Mucosa of gallbladder (tissue), 1 donor: ENCODE results near the gene NFKB2. TPM values are rescaled to one million over a fixed set of nuclear protein-coding genes. Genes with fewer than 3 reads are reported as not detected.

Source experiments
- DNase-seq: peaks from one replicate; pipeline ENCODE4 v3.0.0-alpha.2; 2020; ENCODE audit warnings: low spot score
- total RNA-seq: library from RNA; stranded (reverse); gene quantifications from one replicate; pipeline ENCODE4 v1.2.1, GENCODE V29; 2021
- donor health status: DM: no; HTN: no; CAD: no.

NFKB2 gene
- total RNA-seq, 1 donor from 2014 or later = 42.2 TPM

DNA sequence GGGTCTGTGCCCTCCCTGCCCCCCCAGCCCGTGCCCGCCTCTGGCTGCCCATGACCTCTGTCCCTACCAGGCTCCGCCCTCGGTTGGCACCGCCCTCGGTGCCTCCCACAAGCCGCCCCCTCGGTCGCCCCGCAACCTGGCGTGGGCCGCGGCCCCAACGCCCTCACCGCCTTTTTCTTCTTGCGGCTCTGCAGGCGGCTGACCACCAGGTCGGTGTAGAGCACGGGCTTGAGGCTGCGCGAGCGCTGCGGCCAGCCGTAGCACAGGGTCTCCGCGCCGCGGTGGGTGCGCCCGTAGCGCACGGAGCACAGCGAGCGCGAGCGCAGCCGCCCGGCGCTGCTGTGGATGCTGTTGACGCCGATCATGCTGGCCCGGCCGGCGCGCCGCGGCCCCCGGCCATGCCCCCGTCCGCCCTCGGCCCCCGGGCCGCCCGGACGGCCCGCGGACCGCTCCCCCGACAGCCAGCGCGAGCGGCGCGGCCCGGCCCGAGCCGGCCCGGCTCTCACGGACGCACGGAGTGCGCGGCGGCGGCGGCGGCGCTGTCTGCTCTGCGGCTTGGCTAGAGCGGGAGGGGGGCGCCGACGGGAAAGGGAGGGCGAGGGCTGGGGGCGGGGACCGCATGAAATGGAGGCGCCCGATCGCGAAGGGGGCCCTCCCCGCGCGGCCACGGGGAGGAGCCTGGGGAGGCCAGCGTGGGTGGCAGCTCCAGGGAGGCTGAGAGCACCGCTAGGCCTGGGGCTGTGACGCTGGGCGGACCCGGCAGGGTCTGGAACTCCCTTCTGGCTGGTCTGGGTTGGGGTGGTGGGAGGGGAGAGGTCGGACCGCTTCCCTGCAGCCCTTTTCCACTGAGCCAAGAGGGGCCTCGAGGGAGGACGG lies 13.5 kb downstream of the NFKB2 start:
- DNase-seq = no peak

DNA sequence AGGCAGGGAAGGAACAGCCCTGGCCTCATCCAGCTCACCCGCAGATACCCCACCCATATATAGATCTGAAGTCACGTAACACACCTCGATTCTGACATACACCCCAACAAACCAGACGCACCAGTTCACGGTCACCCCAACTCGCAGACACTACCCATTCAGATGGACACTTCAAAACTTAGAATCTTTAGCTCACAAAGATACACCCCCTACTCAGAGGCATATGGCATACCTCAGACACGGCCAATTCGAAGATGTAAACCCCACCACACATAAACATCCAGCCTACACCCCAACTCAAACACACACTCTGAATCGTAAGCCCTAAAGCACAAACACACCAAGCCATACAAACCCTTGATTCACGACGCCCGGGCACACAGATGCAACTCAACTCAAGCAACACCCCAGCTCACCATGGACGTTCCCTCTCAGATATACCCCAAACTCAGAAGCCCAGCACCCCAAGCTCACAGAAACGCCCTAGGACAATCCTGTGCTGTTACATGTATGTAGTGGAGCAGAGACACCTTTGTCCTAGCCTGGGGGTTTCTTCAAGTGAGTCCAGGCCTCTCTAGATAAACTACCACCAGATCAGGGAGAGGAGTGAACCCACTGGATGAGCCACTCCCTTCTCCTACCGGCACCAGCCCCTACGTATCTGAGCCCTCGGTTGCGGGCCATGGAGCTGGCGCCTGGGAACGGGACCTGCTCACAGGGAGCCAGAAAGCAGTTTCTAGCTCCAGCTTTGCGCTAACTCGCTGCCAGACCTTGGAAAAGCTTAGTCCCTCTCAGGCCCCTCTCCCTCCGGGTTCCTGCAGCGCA lies 14.3 kb downstream of the NFKB2 start:
- no peak for DNase-seq

DNA sequence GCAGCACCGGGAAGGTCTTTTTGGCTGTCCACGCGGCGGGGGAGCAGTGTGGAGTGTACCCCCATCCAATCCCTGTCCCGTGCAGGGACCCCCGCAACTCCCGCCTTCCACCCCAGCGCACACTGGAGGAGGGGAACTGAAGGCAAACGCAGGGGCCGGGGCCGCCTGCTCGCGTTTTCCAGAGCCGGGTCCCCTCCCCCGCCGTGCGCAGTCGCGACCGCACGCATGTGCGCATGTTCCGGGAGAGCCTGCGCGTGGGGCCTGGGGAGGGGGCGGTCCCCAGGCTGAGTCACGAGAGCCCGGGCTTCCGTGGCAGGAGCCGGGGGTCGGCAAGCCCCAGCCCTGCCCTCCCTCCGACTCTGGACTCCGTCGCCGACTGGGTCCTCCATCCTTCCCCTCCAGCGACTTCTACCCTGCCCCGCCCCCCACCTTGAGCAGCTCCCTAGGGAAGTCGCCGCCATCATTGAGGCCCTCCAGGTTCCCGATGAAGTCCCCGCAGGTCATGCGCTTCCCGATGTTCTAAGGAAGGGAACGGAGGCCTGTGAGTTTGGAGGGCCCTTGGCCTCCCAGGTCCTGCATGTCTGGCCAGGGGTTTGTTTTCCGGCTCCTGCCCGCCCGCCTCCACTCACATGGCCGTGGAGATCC lies 15.0 kb downstream of the NFKB2 start:
- DNase-seq = no peak

DNA sequence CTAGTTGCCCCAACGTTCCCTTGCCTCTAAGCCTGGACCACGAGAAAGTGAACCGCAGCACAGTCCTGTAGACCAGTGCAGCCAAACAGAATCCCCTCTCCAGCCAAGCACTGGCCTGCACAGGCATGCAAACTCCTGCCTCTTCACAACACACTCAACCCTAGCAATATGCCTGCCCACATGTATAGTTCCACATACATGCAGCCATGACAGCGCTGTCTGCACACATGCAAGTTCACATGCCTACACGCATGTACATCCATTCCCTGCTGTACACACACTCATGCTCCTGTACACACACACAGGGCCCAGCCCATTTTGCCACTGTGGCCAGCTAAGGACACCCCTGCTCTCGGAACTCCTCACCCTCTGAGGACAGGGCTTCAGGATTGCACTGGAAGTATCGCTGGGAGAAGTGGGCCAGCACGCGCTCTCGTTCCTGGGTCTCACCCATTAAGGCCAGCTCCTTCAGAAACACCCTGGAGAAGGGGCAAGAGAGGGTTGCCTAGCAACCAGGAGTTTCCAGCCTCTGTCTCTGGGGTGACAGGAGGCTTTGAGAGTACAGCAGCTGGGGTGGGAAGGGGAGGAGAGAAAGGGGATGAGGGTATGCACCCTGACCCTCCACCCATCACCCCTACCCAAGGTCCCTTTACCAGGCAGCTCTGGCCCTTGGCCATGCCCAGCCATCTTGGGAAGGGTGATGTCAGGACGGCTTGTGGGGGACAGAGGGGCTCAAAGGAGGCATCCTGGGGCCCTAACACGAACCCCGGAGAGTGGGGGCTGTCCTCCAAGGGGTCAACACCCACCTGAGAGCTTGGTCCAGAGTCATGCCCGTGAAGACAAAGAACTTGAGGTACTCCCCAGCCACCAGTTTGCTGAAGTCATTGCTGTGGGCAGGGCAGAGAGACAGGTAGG lies 16.1 kb downstream of the NFKB2 start:
- DNase-seq = no peak

DNA sequence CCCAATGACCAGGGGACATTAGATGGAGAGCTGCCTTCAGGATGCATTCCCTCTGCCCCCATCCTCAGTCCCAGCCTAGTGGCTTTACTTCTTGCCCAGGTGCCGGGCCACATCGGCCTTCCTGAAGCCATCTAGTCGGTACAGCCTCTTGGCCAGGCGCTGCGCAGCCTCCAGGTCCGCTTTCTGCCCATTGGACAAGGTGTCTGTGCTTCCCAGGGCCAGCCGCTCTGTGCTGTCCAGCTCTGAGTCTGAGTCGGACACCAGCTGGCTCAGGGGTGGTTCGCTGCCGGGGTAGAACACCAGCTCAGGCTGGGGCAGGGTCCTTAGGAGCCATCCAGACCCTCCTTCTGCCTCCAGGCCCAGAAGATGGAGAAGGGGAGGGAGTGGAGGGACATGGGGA lies 16.8 kb downstream of the NFKB2 start:
- DNase-seq = no peak

DNA sequence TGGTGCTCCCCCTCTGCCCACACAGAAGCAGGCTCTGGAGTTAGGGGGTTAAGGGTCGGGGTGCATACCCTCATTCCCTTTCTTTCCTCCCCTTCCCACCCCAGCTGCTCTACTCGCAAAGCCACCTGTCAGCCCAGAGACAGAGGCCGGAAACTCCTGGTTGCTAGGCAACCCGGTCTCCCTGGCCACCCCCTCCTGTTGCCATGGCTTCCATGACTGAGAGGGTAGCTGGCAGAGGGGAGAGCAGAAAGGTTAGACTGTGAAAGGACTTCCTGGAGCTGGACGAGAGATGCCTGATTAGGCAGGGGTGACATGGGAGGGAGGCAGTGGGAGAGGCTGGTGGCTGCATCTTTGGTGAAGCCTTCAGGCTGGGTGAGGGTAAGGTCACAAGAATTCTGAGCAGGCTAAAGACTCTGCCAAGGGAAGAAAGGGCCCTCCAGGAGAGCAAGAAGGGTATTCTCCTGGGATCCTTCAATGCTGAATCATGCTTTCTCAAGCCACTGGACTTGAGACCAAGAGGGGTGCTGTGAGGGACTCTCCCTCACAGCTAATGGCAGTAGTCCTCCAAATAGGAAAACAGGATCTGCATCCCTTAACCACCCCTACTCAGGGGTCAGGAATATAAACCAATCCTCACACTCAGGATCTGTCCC lies 17.7 kb downstream of the NFKB2 start:
- no peak for DNase-seq

DNA sequence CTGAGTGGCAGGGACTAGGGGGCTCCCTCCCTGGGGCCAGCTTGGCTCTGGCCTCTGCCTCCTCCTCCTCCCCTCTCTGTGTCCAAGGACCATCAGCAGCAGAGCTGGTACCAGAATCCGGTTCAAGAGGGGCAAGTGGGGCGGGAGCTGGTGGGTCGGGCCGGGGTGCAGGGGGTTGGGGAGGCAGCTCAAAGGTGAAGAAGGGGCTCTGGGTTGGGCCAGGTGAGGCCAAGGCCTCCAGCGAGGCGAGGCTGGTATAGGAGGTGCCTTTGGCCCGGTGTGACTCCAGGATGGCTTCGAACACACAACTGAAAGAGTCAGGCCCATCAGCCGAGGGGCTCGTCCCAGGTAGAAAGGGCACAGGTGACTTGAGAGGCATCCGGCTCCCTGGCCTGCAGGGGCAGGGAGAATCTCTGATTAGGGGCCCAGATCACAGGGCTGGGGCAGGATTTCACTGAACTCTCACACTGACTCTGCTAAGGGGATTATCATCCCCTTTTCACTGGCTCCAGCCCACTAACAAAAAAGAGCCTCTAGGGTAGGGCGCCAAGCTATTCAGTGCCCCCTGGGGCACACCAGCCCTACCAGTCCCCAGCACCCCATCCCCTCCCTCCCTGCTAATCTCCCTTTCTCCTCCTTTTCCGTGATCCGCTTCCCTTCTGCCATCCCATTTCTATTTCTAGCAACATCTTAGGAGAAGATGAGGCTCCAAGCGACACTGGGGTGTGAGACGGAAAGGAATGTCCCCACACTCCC lies 18.5 kb downstream of the NFKB2 start:
- DNase-seq = no peak

DNA sequence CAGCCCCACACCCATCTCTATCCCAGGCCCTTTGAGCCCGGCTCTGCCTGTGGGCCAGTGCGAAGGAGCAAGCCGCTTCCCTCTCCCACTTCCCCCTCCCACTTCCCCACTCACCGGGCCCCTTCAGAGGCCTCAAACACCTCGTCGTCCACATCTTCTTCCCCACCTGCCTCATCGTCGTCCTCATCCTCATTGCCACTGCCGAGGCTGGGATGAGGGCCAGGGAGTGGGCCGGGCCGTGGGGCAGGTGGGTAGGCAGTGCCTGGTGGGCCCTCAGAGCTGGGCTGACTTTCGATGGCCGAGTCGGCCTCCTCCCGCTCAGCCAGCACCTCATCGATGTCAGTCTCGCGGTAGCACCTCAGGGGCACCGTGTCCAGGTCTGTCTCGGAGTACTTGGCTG lies 19.2 kb downstream of the NFKB2 start:
- no peak for DNase-seq

DNA sequence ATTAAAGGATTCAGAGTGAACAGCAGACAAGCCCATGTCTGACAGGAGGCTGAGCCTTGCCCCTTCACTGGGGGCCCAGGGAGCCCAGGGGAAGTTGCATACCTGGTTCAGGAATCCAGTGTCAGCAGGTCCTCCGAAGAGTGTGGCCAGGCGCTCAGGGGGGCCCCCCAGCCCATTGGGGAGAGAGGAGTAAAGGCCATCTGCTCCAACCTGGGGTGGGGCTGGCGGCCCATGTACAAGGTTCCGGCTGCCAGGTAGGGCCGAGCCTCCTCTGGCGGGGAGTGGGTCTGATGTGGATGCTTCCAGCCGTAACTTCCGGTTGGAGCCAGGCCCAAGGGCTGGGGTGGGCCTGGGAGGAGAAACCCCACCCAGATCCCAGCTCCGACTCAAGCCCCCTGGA lies 20.8 kb downstream of the NFKB2 start:
- DNase-seq = no peak

DNA sequence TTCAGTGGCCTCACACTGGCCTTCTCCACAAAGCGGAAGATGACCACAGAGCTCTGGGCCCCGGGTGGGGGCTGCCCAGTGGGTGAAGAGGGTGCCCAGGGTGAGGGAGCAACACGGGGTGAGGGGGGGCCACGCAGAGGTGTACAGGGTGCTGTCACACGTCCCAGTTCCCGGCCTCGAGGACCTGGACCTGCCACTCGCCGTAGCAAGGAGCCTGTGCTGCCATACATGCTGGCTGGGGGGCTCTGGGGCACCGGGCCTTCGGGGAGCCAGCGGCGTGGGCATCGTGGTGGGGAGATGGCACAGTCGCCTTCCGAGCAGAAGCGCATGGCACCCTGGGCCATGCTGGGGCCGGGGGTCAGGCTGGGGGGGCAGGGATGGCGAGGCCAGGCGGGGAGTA lies 21.2 kb downstream of the NFKB2 start:
- DNase-seq = no peak

DNA sequence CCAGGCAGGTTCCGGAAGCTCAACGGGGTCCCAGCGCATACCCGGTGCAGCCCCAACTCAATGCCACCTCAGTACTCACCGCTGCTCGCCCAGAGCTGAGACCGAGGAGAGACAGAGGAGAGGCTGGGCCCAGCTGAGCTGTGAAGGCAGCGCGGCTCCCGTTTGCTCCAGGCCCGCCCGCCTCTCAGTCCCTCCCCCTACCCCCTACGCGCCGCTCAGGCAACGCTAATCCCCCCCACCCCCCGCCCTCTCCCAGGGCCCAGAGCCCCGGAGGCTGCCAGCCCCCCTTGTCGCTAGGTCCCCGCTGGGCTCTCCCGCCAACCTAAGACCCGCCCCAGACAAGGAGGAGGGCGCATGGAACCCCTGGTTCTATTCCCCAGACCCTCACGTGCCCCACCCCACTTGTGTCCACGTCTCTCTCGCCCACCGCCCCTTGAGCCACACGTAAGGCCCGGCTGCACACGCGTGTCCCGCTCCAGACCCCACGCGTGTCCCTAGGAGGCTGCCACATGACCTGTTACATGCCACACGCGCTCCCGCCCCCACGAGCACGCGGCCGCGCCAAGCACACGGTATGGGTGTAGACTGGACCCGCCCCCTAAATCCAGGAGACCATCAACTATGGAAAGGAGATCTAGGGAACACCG lies 23.2 kb downstream of the NFKB2 start, which contains the start of gene PSD:
Gene PSD, minus strand, starts transcription at position 164 of the 647 bp plus-strand sequence. CDS start 1,747 bp downstream, outside the sequence.
- DNase-seq = no peak

DNA sequence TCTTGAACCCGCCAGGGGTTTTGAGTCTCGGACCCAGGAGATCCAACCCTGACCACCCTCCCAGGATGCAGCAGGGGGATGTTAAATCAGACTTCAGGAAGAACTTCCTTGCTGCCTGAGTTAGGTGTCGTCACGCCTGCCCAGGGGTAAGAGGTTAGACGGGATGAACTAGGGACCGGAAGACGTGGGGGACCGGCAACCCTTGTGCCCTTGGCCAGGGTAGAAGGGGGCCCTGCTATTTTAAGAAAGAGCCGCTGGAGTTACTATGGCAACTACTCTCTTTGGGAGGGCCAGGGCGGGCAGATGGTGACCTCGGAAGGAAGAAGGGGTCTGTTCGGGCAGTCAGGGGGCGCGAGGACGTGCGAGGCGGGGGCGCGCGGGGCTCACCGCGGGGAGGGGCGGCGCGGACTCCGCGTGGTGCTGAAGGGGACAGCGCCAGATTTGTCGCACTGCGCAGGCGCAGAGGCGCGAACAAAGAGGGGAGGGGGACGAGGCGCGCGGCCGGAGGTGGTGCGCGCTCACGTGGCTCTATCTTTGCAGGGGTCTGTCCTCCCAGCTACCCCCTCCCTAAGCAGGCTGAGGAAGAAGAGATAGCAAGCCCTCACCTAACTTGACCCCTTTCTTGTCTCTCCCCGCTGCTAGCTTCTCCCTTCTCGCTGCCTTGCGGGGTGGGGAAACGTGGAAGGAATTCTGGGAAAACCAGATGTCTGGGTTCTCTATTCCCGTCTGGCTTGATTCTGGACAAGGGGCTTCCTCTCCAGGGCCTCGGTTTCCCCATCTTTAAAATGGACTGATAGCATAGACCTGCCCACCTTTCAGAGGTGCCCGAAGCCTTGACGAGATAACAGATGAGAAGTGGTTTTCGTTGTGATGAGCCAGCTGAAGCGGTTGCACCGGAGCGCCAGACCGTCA lies 24.0 kb downstream of the NFKB2 start:
- DNase-seq = no peak

DNA sequence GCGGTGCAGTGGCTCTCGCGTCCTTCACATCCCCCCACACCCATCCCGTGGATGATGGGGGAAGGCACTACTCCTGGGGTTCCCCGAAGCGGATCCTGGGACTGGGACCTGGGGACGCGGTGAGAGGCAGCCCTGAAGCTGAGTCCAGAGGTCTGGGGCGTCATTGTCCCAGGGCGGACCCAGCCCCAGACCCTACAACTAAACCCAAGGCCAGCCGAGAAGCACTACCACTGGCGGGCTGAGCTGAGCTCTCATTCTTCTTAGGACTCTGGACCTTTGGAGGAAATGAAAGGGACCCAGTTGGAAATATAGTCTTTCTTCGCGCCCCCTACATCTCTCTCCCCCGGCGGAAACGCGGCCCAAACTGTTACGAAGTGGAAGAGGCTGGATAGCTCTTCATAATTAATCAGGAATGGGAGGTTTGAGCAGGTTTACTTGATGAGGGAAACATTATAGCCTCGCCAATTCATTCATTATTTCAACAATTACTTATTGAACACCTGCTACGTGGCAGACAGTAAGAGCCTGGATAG lies 24.7 kb downstream of the NFKB2 start:
- no peak for DNase-seq

DNA sequence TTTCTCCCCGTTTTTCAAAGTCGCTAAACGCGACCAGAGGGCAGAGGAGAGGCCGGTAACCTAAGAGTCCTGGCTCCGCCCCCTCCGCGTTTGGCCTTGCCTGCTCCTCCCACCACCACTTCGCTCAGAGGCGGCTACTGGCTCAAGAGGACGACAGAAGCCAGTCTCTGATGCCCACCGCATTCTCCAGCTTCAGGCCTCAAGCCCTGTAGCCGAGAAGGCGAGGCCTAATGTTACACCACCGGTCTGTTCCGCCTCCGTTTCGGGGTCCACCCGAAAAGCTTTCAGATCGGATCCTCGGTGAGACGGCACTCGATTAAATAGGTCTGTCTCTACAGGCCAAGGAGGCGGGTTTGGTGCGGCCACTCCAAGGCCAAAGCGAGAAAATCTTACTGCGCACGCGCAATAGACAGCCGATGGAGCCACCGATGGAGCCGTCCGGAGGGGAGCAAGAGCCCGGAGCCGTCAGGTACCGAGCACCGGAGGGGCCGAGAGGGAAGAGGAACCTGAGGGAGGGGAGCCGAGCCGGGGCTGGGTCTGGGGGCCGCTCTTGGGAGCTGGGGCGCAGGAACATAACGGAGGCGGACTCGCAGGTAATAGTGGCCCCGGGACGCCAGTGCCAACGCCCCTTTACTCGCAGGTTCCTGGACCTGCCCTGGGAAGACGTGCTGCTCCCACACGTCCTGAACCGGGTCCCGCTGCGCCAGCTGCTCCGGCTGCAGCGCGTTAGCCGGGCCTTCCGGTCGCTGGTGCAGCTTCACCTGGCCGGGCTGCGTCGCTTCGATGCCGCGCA lies 25.4 kb downstream of the NFKB2 start, which contains the start of gene FBXL15:
Gene FBXL15, plus strand, starts transcription at position 123 of the 793 bp plus-strand sequence. Its CDS starts 294 bp downstream, at position 417.
- DNase-seq = peak; percentile 98

DNA sequence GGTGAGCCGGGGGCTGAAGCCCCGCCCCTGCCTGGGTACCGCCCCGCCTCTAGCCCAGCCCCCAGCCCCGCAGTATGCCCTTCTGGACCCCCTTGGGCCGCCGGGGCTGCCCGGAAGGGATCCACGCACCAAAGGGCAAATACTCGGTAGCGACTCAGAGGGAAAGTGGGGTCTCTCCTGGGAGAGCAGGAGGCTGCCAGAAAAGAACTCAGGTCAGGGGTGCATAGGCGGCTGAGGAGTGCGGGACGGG lies 25.9 kb downstream of the NFKB2 start:
- DNase-seq = no peak

DNA sequence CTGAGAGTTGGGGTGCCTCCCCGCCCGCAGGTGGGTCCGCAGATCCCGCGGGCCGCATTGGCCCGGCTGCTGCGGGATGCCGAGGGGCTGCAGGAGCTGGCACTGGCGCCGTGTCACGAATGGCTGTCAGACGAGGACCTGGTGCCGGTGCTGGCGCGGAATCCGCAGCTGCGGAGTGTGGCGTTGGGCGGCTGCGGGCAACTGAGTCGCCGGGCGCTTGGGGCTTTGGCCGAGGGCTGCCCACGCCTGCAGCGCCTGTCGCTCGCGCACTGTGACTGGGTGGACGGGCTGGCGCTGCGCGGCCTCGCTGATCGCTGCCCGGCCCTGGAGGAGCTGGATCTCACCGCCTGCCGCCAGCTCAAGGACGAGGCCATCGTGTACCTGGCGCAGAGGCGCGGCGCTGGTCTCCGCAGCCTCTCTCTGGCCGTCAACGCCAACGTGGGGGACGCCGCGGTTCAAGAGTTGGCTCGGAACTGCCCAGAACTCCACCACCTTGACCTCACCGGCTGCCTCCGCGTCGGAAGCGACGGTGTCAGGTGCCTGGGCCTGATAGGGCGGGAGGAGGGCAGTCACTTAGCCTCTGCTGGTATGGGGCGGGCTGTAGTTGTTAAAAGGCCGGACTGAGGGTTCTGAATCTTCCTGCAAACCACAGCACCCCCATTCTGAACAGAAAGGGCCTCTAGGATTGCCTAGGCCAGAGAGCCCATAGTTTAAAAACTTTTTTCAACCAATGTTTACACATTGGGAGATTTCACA lies 26.4 kb downstream of the NFKB2 start:
- no peak for DNase-seq
